Measurements from ENCODE around the gene HRAS.
A peak's percentile ranks its signal among the peaks of the same experiment; 100 is the strongest.

HRAS gene

GRCh38 chr11:559020-559620, 23.7 kb upstream of the HRAS start:
- no peak overlapping the region for H3K4me3 ChIP-seq (ENCODE audit: low read depth, low read length)
- H3K27me3 ChIP-seq (ENCODE audit: insufficient read depth, low read depth, severe bottlenecking): peaks cover 19% of the 10 kb centered on the region
- no peak overlapping the region for H3K27ac ChIP-seq
- DNase-seq: no peak
- peaks cover 4% of the 10 kb centered on the region for H3K36me3 ChIP-seq
- TF ChIP-seq, protein P1, sequence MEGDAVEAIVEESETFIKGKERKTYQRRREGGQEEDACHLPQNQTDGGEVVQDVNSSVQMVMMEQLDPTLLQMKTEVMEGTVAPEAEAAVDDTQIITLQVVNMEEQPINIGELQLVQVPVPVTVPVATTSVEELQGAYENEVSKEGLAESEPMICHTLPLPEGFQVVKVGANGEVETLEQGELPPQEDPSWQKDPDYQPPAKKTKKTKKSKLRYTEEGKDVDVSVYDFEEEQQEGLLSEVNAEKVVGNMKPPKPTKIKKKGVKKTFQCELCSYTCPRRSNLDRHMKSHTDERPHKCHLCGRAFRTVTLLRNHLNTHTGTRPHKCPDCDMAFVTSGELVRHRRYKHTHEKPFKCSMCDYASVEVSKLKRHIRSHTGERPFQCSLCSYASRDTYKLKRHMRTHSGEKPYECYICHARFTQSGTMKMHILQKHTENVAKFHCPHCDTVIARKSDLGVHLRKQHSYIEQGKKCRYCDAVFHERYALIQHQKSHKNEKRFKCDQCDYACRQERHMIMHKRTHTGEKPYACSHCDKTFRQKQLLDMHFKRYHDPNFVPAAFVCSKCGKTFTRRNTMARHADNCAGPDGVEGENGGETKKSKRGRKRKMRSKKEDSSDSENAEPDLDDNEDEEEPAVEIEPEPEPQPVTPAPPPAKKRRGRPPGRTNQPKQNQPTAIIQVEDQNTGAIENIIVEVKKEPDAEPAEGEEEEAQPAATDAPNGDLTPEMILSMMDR (IDR thresholded peaks at IDR 0.05; ENCODE audit: low read depth, low read length): peak; percentile 24
- H3K9me3 ChIP-seq (ENCODE audit: severe bottlenecking): no peaks in the 10 kb centered on the region

GRCh38 chr11:558503-558902, 23.1 kb upstream of the HRAS start:
- TF ChIP-seq, protein P1 (IDR thresholded peaks at IDR 0.05; ENCODE audit: low read depth, low read length): no peak
- Histone ChIP-seq H3K27me3 (ENCODE audit: insufficient read depth, low read depth, severe bottlenecking) (peaks cover 19% of the 10 kb centered on the region), H3K4me3 (ENCODE audit: low read depth, low read length) (no peak overlapping the region), H3K36me3 (peaks cover 4% of the 10 kb centered on the region), H3K27ac (no peak overlapping the region), H3K9me3 (ENCODE audit: severe bottlenecking) (no peaks in the 10 kb centered on the region)
- no peak for DNase-seq

GRCh38 chr11:557328-558132, 22.2 kb upstream of the HRAS start:
- no peak overlapping the region for H3K4me3 ChIP-seq (ENCODE audit: low read depth, low read length)
- TF ChIP-seq, protein P1 (IDR thresholded peaks at IDR 0.05; ENCODE audit: low read depth, low read length): no peak
- DNase-seq: no peak
- H3K27me3 ChIP-seq (ENCODE audit: insufficient read depth, low read depth, severe bottlenecking): peaks cover 19% of the 10 kb centered on the region
- no peaks in the 10 kb centered on the region for H3K9me3 ChIP-seq (ENCODE audit: severe bottlenecking)
- no peaks in the 10 kb centered on the region; the same call in 1 of the 2 replicates for H3K36me3 ChIP-seq
- no peak overlapping the region for H3K27ac ChIP-seq

DNA sequence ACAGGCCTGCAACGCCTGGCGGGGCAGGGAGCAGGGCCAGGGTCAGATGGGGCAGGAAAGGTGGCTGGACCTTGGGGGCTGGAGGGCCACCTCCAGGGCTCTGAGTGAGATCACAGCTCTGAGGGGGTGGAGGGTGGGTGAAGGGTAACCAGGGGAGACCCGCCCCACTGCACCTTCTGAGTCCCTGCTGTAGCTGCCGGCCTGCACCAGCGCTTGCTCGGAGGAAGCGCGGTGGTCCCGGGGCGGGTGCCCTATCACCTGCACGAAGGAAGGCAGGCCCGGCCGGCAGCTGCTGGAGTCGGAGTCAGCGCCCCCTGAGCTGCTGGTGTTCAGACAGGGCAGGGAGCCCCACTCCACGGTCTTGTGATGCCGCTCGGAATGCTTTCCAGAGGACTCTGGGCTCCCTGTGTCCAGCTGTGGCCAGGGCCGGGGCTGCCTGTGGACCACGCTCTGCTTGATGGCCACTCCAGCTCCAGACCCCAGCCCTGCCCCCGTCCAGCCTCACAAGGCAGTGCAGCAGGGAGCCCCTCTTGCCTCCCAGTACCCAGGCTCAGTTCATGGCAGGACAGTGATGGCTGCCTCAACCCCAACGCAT, 21.4 kb upstream of the HRAS start:
- Histone ChIP-seq H3K36me3 (no peaks in the 10 kb centered on the region), H3K9me3 (ENCODE audit: severe bottlenecking) (no peaks in the 10 kb centered on the region), H3K27me3 (ENCODE audit: insufficient read depth, low read depth, severe bottlenecking) (peaks cover 19% of the 10 kb centered on the region), H3K4me3 (ENCODE audit: low read depth, low read length) (no peak overlapping the region), H3K27ac (no peak overlapping the region)
- TF ChIP-seq, protein P1 (IDR thresholded peaks at IDR 0.05; ENCODE audit: low read depth, low read length): no peak
- DNase-seq: no peak

GRCh38 chr11:555780-556661, 20.6 kb upstream of the HRAS start:
- no peak for DNase-seq
- no peaks in the 10 kb centered on the region for H3K9me3 ChIP-seq (ENCODE audit: severe bottlenecking)
- H3K36me3 ChIP-seq: no peaks in the 10 kb centered on the region
- TF ChIP-seq, protein P1 (IDR thresholded peaks at IDR 0.05; ENCODE audit: low read depth, low read length): no peak
- H3K4me3 ChIP-seq (ENCODE audit: low read depth, low read length): peak overlapping the region; percentile 65
- no peak overlapping the region for H3K27ac ChIP-seq
- H3K27me3 ChIP-seq (ENCODE audit: insufficient read depth, low read depth, severe bottlenecking): peaks cover 19% of the 10 kb centered on the region

Data from WERI-Rb-1 (cell line).